ENCODE measurements around the gene SENP5. TPM values are rescaled to one million over a fixed set of nuclear protein-coding genes. Genes with fewer than 3 reads are reported as not detected.

SENP5 gene
- total RNA-seq, 1 donor from 2014 or later = 46.1 TPM

DNA sequence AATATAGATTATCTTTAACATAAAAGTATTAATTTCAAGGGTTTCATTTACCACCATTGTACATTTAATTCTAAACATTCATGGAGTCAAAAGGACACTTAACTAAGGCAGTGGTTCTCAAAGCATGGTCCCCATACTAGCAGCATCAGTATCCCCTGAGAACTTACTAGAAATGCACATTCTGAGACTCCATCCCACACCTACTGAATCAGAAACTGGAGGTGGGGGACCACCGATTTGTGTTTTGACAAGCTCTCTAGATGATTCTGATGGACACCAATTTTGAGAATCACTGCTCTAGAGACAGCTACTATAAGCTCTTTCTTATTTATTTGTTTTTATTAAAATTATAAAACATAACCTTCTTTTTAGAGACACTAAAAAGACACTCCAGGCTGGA, 34.0 kb downstream of the SENP5 start:
- H3K27me3 ChIP-seq = no peaks in the 10 kb centered on the region
- H3K4me1 ChIP-seq = no peaks in the 10 kb centered on the region
- Mint-ChIP-seq H3K36me3 (peaks cover 18% of the 10 kb centered on the region), H3K4me3 (no peak overlapping the region), H3K4me1 (no peaks in the 10 kb centered on the region), H3K9me3 (no peaks in the 10 kb centered on the region), H3K27me3 (ENCODE audit: insufficient read depth, low read depth) (no peaks in the 10 kb centered on the region), H3K27ac (no peak overlapping the region)
- no peak overlapping the region for H3K4me3 ChIP-seq
- no peaks in the 10 kb centered on the region for H3F3A ChIP-seq (ENCODE audit: low read depth)
- DNase-seq (ENCODE audit: low spot score) = no peak
- no peaks in the 10 kb centered on the region for H3K79me2 ChIP-seq (ENCODE audit: low read depth)
- H3K9ac ChIP-seq = no peak overlapping the region
- no peak overlapping the region for H3K4me2 ChIP-seq
- H3K27ac ChIP-seq = no peak overlapping the region
- no peaks in the 10 kb centered on the region for H4K20me1 ChIP-seq (ENCODE audit: low read depth)
- peaks cover 16% of the 10 kb centered on the region for H3K36me3 ChIP-seq
- TF ChIP-seq, protein P1, sequence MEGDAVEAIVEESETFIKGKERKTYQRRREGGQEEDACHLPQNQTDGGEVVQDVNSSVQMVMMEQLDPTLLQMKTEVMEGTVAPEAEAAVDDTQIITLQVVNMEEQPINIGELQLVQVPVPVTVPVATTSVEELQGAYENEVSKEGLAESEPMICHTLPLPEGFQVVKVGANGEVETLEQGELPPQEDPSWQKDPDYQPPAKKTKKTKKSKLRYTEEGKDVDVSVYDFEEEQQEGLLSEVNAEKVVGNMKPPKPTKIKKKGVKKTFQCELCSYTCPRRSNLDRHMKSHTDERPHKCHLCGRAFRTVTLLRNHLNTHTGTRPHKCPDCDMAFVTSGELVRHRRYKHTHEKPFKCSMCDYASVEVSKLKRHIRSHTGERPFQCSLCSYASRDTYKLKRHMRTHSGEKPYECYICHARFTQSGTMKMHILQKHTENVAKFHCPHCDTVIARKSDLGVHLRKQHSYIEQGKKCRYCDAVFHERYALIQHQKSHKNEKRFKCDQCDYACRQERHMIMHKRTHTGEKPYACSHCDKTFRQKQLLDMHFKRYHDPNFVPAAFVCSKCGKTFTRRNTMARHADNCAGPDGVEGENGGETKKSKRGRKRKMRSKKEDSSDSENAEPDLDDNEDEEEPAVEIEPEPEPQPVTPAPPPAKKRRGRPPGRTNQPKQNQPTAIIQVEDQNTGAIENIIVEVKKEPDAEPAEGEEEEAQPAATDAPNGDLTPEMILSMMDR (IDR thresholded peaks at IDR 0.05) = no peak
- TF ChIP-seq EZH2phosphoT487 (IDR thresholded peaks at IDR 0.05) (no peak), EZH2 (IDR thresholded peaks at IDR 0.05) (no peak)
- H2AFZ ChIP-seq (replicated peaks) = no peak overlapping the region
- no peaks in the 10 kb centered on the region for H3K9me3 ChIP-seq (ENCODE audit: low read depth)

DNA sequence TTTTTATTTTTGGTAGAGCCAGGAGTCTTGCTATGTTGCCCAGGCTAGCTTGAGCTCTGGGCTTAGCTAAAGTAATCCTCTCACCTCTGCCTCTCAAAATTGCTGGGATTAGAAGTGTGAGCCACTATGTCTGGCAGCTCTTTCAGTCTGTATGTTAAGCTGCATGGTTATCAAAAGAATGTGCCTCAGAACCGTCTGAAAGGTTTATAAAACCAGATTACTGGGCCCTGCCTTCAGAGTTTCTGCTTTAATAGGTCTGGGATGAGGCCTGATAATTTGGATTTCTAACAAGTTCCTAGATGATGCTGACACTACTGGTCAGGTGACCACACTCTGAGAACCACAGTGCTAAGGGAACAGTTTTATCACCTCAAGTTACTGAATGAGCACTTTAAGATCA, 34.6 kb downstream of the SENP5 start:
- Histone ChIP-seq H2AFZ (replicated peaks) (no peak overlapping the region), H3K27ac (no peak overlapping the region), H3K9me3 (ENCODE audit: low read depth) (no peaks in the 10 kb centered on the region), H3K9ac (no peak overlapping the region), H3K36me3 (peaks cover 16% of the 10 kb centered on the region), H3K4me1 (no peaks in the 10 kb centered on the region), H3F3A (ENCODE audit: low read depth) (no peaks in the 10 kb centered on the region), H3K4me2 (no peak overlapping the region), H3K79me2 (ENCODE audit: low read depth) (no peaks in the 10 kb centered on the region), H3K27me3 (no peaks in the 10 kb centered on the region), H3K4me3 (no peak overlapping the region), H4K20me1 (ENCODE audit: low read depth) (no peaks in the 10 kb centered on the region)
- no peaks in the 10 kb centered on the region for H3K9me3 Mint-ChIP-seq
- peaks cover 18% of the 10 kb centered on the region for H3K36me3 Mint-ChIP-seq
- H3K27me3 Mint-ChIP-seq (ENCODE audit: insufficient read depth, low read depth) = no peaks in the 10 kb centered on the region
- H3K4me3 Mint-ChIP-seq = no peak overlapping the region
- no peak overlapping the region for H3K27ac Mint-ChIP-seq
- TF ChIP-seq EZH2 (IDR thresholded peaks at IDR 0.05) (no peak), EZH2phosphoT487 (IDR thresholded peaks at IDR 0.05) (no peak)
- TF ChIP-seq, protein P1 (IDR thresholded peaks at IDR 0.05) = no peak
- no peak for DNase-seq (ENCODE audit: low spot score)
- H3K4me1 Mint-ChIP-seq = no peaks in the 10 kb centered on the region

DNA sequence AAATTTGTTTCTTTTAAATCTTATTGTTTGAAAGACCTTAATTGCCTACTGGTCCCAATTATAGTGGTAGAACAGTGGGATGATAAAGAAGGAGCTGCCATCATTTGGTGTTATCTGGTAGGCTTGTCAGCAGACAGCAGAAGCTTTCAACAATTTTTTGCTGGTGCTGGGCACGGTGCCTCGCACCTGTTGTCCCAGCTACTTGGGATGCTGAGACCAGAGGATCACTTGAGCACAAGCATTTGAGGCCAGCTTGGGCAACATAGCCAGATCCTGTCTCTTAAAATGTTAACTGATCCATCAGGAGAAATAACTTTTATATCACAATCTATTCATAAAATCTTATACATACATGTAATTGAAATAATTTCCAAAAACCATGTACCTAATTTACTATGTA, 36.0 kb downstream of the SENP5 start:
- H3K4me3 ChIP-seq = no peak overlapping the region
- no peaks in the 10 kb centered on the region for H3K4me1 Mint-ChIP-seq
- no peaks in the 10 kb centered on the region for H3K4me1 ChIP-seq
- peaks cover 23% of the 10 kb centered on the region for H3K36me3 Mint-ChIP-seq
- no peak for DNase-seq (ENCODE audit: low spot score)
- H4K20me1 ChIP-seq (ENCODE audit: low read depth) = no peaks in the 10 kb centered on the region
- TF ChIP-seq EZH2 (IDR thresholded peaks at IDR 0.05) = no peak
- no peak for TF ChIP-seq EZH2phosphoT487 (IDR thresholded peaks at IDR 0.05)
- TF ChIP-seq, protein P1 (IDR thresholded peaks at IDR 0.05) = no peak
- no peaks in the 10 kb centered on the region for H3K79me2 ChIP-seq (ENCODE audit: low read depth)
- H3K27ac ChIP-seq = no peak overlapping the region
- no peaks in the 10 kb centered on the region for H3F3A ChIP-seq (ENCODE audit: low read depth)
- no peak overlapping the region for H3K4me3 Mint-ChIP-seq
- H3K27me3 ChIP-seq = no peaks in the 10 kb centered on the region
- H3K27ac Mint-ChIP-seq = no peak overlapping the region
- no peak overlapping the region for H3K4me2 ChIP-seq
- no peaks in the 10 kb centered on the region for H3K27me3 Mint-ChIP-seq (ENCODE audit: insufficient read depth, low read depth)
- no peak overlapping the region for H3K9ac ChIP-seq
- no peaks in the 10 kb centered on the region for H3K9me3 ChIP-seq (ENCODE audit: low read depth)
- no peak overlapping the region for H2AFZ ChIP-seq (replicated peaks)
- peaks cover 16% of the 10 kb centered on the region for H3K36me3 ChIP-seq
- no peaks in the 10 kb centered on the region for H3K9me3 Mint-ChIP-seq
